ENCODE results near the gene SUPT4H1.
"Not testable (repeated sequence)": the region's sequence is repeated elsewhere in the genome, so short reads cannot be mapped to it uniquely, and the experiment has no call there.

DNA sequence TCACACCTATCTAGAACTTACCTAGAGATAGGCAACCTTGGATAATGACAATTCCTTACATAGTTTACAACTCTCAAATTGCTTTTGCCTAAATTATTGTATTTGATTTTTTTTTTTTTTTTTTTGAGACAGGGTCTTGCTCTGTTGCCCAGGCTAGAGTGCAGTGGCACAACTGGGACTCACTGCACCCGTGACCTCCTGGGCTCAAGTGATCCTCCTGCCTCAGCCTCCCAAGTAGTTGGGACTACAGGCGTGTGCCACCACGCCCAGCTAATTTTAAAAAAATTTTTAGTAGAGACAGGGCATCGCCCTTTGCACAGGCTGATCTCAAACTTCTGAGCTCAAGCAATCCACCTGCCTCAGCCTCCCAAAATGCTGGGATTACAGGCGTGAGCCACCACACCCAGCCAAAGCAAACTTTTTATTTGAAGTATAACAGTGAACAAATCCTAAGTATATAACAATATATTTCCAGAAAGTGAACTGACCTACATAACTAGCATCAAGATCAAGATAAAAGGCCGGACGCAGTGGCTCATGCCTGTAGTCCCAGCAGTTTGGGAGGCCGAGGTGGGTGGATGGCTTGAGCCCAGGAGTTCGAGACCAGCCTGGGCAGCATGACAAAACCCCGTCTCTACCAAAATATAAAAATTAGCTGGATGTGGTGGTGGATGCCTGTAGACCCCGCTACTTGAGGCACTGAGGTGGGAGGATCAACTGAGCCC lies 10.7 kb downstream of the SUPT4H1 start:
- TF ChIP-seq SUZ12 (IDR thresholded peaks at IDR 0.05; ENCODE audit: extremely low read depth, insufficient read depth, insufficient read length); ZNF274 (IDR thresholded peaks at IDR 0.05; ENCODE audit: low read depth, low read length): not testable (repeated sequence)
